Measurements from ENCODE around the gene PSMC4. TPM values are rescaled to one million over a fixed set of nuclear protein-coding genes. Genes with fewer than 3 reads are reported as not detected.

Gene PSMC4
- total RNA-seq, 1 donor from 2014 or later, result 69.3 TPM

GRCh38 chr19:40025938-40026596 lies 55.1 kb downstream of the PSMC4 start:
- DNase-seq (no peak), ATAC-seq (no peak)
- intact Hi-C loops (cut with micrococcal nuclease), result no loop called here

- intact Hi-C loops (cut with micrococcal nuclease), result no loop called here
- no peak for ATAC-seq
- no peak for DNase-seq
Measured at GRCh38 chr19:40026597-40026970, 55.6 kb downstream of the PSMC4 start.

Other genes starting within 250 kb of the PSMC4 start
- gene CLC, start 233.1 kb upstream of the PSMC4 start, total RNA-seq, result not detected
- not detected for gene LEUTX, start 192.3 kb upstream of the PSMC4 start, total RNA-seq
- gene DYRK1B, start 137.0 kb upstream of the PSMC4 start, total RNA-seq, result 27.3 TPM
- gene FBL, start 124.8 kb upstream of the PSMC4 start, total RNA-seq, result 57.3 TPM
- 13.0 TPM for gene FCGBP, start 36.5 kb upstream of the PSMC4 start, total RNA-seq
- gene ZNF546, start 25.9 kb downstream of the PSMC4 start, total RNA-seq, result 6.9 TPM
- 29.4 TPM for gene ZNF780B, start 85.1 kb downstream of the PSMC4 start, total RNA-seq
- gene ZNF780A, start 119.8 kb downstream of the PSMC4 start, total RNA-seq, result 9.6 TPM
- gene MAP3K10, start 220.3 kb downstream of the PSMC4 start, total RNA-seq, result 19.6 TPM
- not detected for gene TTC9B, start 247.2 kb downstream of the PSMC4 start, total RNA-seq

Measured in left ventricle myocardium superior (tissue), 1 donor.